DMS79 (cell line): Measurements from ENCODE around the gene GOSR1.
"Not testable (repeated sequence)": the region's sequence is repeated elsewhere in the genome, so short reads cannot be mapped to it uniquely, and the experiment has no call there.

Experiments
- DNase-seq: peaks from one replicate; lab custom pipeline; 2025; lab: John Stamatoyannopoulos, UW

Gene GOSR1

GRCh38 chr17:30563131-30563904 lies 86.1 kb downstream of the GOSR1 start:
- DNase-seq = not testable (repeated sequence)

- not testable (repeated sequence) for DNase-seq
These were observed 86.7 kb downstream of the GOSR1 start for GRCh38 chr17:30563905-30564390.

- DNase-seq = not testable (repeated sequence)
These were observed 87.3 kb downstream of the GOSR1 start for GRCh38 chr17:30564422-30565072.

- no peak for DNase-seq
These were observed 88.1 kb downstream of the GOSR1 start for GRCh38 chr17:30565073-30565935.

GRCh38 chr17:30566104-30566503 lies 88.9 kb downstream of the GOSR1 start:
- DNase-seq = not testable (repeated sequence)

GRCh38 chr17:30566516-30567225 lies 89.5 kb downstream of the GOSR1 start:
- not testable (repeated sequence) for DNase-seq

GRCh38 chr17:30567231-30568116 lies 90.3 kb downstream of the GOSR1 start:
- no peak for DNase-seq

- DNase-seq = no peak
These were observed 90.9 kb downstream of the GOSR1 start for GRCh38 chr17:30568117-30568430.

GRCh38 chr17:30569531-30570175 lies 92.4 kb downstream of the GOSR1 start:
- DNase-seq = not testable (repeated sequence)

- no peak for DNase-seq
These were observed 93.0 kb downstream of the GOSR1 start for GRCh38 chr17:30570191-30570590.

GRCh38 chr17:30570596-30571265 lies 93.5 kb downstream of the GOSR1 start:
- DNase-seq = no peak

GRCh38 chr17:30571404-30571803 lies 94.2 kb downstream of the GOSR1 start:
- not testable (repeated sequence) for DNase-seq

- DNase-seq = no peak
These were observed 94.7 kb downstream of the GOSR1 start for GRCh38 chr17:30571921-30572320.

GRCh38 chr17:30572651-30573554 lies 95.7 kb downstream of the GOSR1 start:
- not testable (repeated sequence) for DNase-seq

GRCh38 chr17:30573603-30574175 lies 96.5 kb downstream of the GOSR1 start:
- DNase-seq = no peak

- not testable (repeated sequence) for DNase-seq
These were observed 97.1 kb downstream of the GOSR1 start for GRCh38 chr17:30574309-30574708.

- DNase-seq = not testable (repeated sequence)
These were observed 97.6 kb downstream of the GOSR1 start for GRCh38 chr17:30574806-30575205.

- not testable (repeated sequence) for DNase-seq
These were observed 98.6 kb downstream of the GOSR1 start for GRCh38 chr17:30575648-30576325.
